ENCODE measurements around the gene GAMT.

DNA sequence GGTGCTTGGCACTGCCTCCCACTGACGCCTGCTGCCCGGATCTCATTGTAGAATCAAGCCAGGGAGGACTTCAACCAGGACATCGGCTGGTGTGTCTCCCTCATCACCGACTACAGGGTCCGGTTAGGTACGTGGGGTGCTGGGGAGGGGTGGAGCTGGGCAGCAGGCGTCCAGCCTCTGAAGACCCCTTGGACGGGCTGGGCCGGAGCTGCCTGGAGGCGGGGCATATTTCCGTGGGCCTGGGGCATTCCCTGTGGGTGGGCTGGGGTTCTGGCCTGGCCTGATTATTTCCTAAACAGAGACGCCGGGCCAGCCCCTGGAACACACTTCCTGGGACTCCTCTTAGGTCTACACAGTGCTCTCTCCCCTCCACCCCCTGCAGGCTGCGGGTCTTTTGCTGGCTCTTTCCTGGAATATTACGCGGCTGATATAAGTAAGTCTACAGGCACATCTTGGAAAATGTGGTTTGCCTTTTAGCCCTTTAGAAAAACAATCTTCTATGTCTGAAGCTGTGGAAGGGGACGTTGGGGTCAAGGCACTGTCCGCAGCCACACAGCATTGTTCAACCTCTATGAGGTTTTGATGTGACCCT lies 32.0 kb downstream of the GAMT start:
- TF ChIP-seq CTCF (IDR thresholded peaks at IDR 0.05; ENCODE audit: borderline replicate concordance, extremely low read depth, low read length, poor library complexity, severe bottlenecking) (no peak), EZH2 (IDR thresholded peaks at IDR 0.05; ENCODE audit: borderline replicate concordance, low read depth, low read length, severe bottlenecking) (no peak)
